Glutamatergic neuron (in vitro differentiated cells): ENCODE results near the gene TMEM40. TPM values are rescaled to one million over a fixed set of nuclear protein-coding genes. Genes with fewer than 3 reads are reported as not detected.

Source experiments
- DNase-seq: peaks from one replicate; pipeline ENCODE4 v3.0.0; 2022
- H3K27ac Mint-ChIP-seq: one replicate; pipeline ENCODE4 v1.8.0; 2020; ENCODE audit warnings: mild to moderate bottlenecking, mixed read lengths, inconsistent platforms; ENCODE audit not compliant: unreplicated experiment
- H3K27me3 Mint-ChIP-seq: one replicate; pipeline ENCODE4 v1.8.0; 2020; ENCODE audit warnings: mild to moderate bottlenecking, moderate library complexity, mixed read lengths, inconsistent platforms; ENCODE audit not compliant: unreplicated experiment
- H3K36me3 Mint-ChIP-seq: one replicate; pipeline ENCODE4 v1.8.0; 2020; ENCODE audit warnings: mild to moderate bottlenecking, mixed read lengths, inconsistent platforms; ENCODE audit not compliant: unreplicated experiment
- H3K4me1 Mint-ChIP-seq: one replicate; pipeline ENCODE4 v1.8.0; 2020; ENCODE audit warnings: mild to moderate bottlenecking, low read depth, mixed read lengths, inconsistent platforms; ENCODE audit not compliant: unreplicated experiment
- H3K4me3 Mint-ChIP-seq: one replicate; pipeline ENCODE4 v1.8.0; 2020; ENCODE audit warnings: mild to moderate bottlenecking, mixed read lengths, inconsistent platforms; ENCODE audit not compliant: unreplicated experiment
- H3K9me3 Mint-ChIP-seq: one replicate; pipeline ENCODE4 v1.8.0; 2020; ENCODE audit warnings: mild to moderate bottlenecking, moderate library complexity, mixed read lengths, inconsistent platforms; ENCODE audit not compliant: unreplicated experiment
- CTCF ChIP-seq: fragments of 200-600 bp; sonication (generic); IDR thresholded peaks from one replicate; pipeline ENCODE4 v1.5.0; 2021; ENCODE audit not compliant: partially characterized antibody, unreplicated experiment
- total RNA-seq: library from RNA; stranded (reverse); fragmentation: NEBNext Ultra II Directional; extraction: Animal tissue kit (Norgen Biotek cat#: 25700); gene quantifications from one replicate; pipeline ENCODE4 v1.2.1, GENCODE V29; 2021; ENCODE audit not compliant: unreplicated experiment

Gene TMEM40
- total RNA-seq, 1 donor from 2014 or later = not detected

- no peaks in the 10 kb centered on the region for H3K36me3 Mint-ChIP-seq
- no peaks in the 10 kb centered on the region for H3K27me3 Mint-ChIP-seq
- peaks cover 5% of the 10 kb centered on the region for H3K4me1 Mint-ChIP-seq
- H3K27ac Mint-ChIP-seq = no peak overlapping the region
- peak; percentile 71 for DNase-seq
- H3K9me3 Mint-ChIP-seq = peaks cover 2% of the 10 kb centered on the region
- TF ChIP-seq CTCF = peak; percentile 86
- no peak overlapping the region for H3K4me3 Mint-ChIP-seq
Observed at GRCh38 chr3:12719984-12720898, 38.8 kb downstream of the TMEM40 start.

- Mint-ChIP-seq H3K27me3 (no peaks in the 10 kb centered on the region), H3K27ac (no peak overlapping the region), H3K36me3 (no peaks in the 10 kb centered on the region), H3K4me3 (peak overlapping the region; percentile 69), H3K9me3 (no peaks in the 10 kb centered on the region), H3K4me1 (peaks cover 5% of the 10 kb centered on the region)
- no peak for TF ChIP-seq CTCF
- no peak for DNase-seq
Observed at GRCh38 chr3:12719541-12719940, 39.5 kb downstream of the TMEM40 start.

- no peak for TF ChIP-seq CTCF
- H3K9me3 Mint-ChIP-seq = no peaks in the 10 kb centered on the region
- no peaks in the 10 kb centered on the region for H3K36me3 Mint-ChIP-seq
- DNase-seq = no peak
- no peak overlapping the region for H3K4me3 Mint-ChIP-seq
- no peak overlapping the region for H3K27ac Mint-ChIP-seq
- peaks cover 1% of the 10 kb centered on the region for H3K27me3 Mint-ChIP-seq
- H3K4me1 Mint-ChIP-seq = peaks cover 5% of the 10 kb centered on the region
Observed at GRCh38 chr3:12716605-12717151, 42.4 kb downstream of the TMEM40 start.

- TF ChIP-seq CTCF = no peak
- Mint-ChIP-seq H3K4me3 (no peak overlapping the region), H3K27me3 (peaks cover 1% of the 10 kb centered on the region), H3K9me3 (peaks cover 3% of the 10 kb centered on the region), H3K27ac (no peak overlapping the region), H3K4me1 (no peaks in the 10 kb centered on the region), H3K36me3 (no peaks in the 10 kb centered on the region)
- no peak for DNase-seq
Observed at GRCh38 chr3:12714278-12714677, 44.8 kb downstream of the TMEM40 start.

- Mint-ChIP-seq H3K27ac (no peak overlapping the region), H3K27me3 (peaks cover 1% of the 10 kb centered on the region), H3K36me3 (peaks cover 4% of the 10 kb centered on the region), H3K9me3 (peaks cover 4% of the 10 kb centered on the region), H3K4me1 (peaks cover 8% of the 10 kb centered on the region), H3K4me3 (no peak overlapping the region)
- no peak for DNase-seq
- no peak for TF ChIP-seq CTCF
Observed at GRCh38 chr3:12710062-12710461, 49.0 kb downstream of the TMEM40 start.
